Mesenchymal stem cell (in vitro differentiated cells and primary cell): Measurements from ENCODE around the gene DBX1.

Experiments
- DNase-seq: peaks from one replicate; pipeline ENCODE4 v3.0.0-alpha.2; 2013
- H2AFZ ChIP-seq: one replicate; pipeline ENCODE4 v1.6.1; 2013; ENCODE audit warnings: low read depth, mild to moderate bottlenecking, control low read depth, inconsistent platforms, low read length, moderate library complexity
- H2AK5ac ChIP-seq: 2 replicates; pipeline ENCODE4 v1.6.1; 2013; ENCODE audit warnings: low read length, moderate library complexity, mild to moderate bottlenecking, inconsistent platforms; ENCODE audit not compliant: severe bottlenecking
- H2BK120ac ChIP-seq: one replicate; pipeline ENCODE4 v1.6.1; 2013; ENCODE audit warnings: low read depth, mild to moderate bottlenecking, inconsistent platforms, low read length, moderate library complexity
- H2BK12ac ChIP-seq, 2 experiments: one replicate each; pipeline ENCODE4 v1.6.1; 2013; ENCODE audit warnings: inconsistent platforms in 2 of 2, low read length in 2 of 2, mild to moderate bottlenecking in 2 of 2, moderate library complexity in 2 of 2, control low read depth in 1 of 2
- H2BK15ac ChIP-seq: one replicate; pipeline ENCODE4 v1.6.1; 2013; ENCODE audit warnings: mild to moderate bottlenecking, low read depth, inconsistent platforms; ENCODE audit not compliant: poor library complexity, severe bottlenecking
- H2BK5ac ChIP-seq: 2 replicates; pipeline ENCODE4 v1.6.1; 2013; ENCODE audit warnings: low read depth, mild to moderate bottlenecking, low read length, control low read depth, inconsistent platforms; ENCODE audit not compliant: poor library complexity, severe bottlenecking
- H3K14ac ChIP-seq, 2 experiments: one replicate each; pipeline ENCODE4 v1.6.1; 2013; ENCODE audit warnings: inconsistent platforms in 2 of 2, low read length in 2 of 2, control low read depth in 1 of 2, mild to moderate bottlenecking in 1 of 2, moderate library complexity in 1 of 2
- H3K18ac ChIP-seq, 2 experiments: one replicate each; pipeline ENCODE4 v1.6.1; 2013; ENCODE audit warnings: inconsistent platforms in 2 of 2, low read length in 2 of 2, control low read depth in 1 of 2, low read depth in 1 of 2, mild to moderate bottlenecking in 1 of 2
- H3K23ac ChIP-seq, 2 experiments: one replicate each; pipeline ENCODE4 v1.6.1; 2013; ENCODE audit warnings: inconsistent platforms in 2 of 2, low read length in 2 of 2, mild to moderate bottlenecking in 2 of 2, moderate library complexity in 2 of 2, control low read depth in 1 of 2
- H3K27ac ChIP-seq: 2 replicates; pipeline ENCODE4 v1.5.1; 2013; ENCODE audit warnings: mild to moderate bottlenecking, moderate library complexity, low read length, control low read depth, inconsistent platforms; ENCODE audit not compliant: poor library complexity, severe bottlenecking
- H3K27me3 ChIP-seq, 2 experiments: 2 replicates each; pipeline versions ENCODE4 v1.6.1 to v1.7.0; 2013; ENCODE audit warnings: low read length in 2 of 2, mild to moderate bottlenecking in 2 of 2, moderate library complexity in 2 of 2, control low read depth in 1 of 2, inconsistent platforms in 1 of 2; ENCODE audit not compliant: control insufficient read depth in 1 of 2, insufficient read depth in 1 of 2
- H3K36me3 ChIP-seq, 2 experiments: 2 replicates each; pipeline versions ENCODE4 v1.6.1 to v1.7.0; 2013; ENCODE audit warnings: low read length in 2 of 2, control low read depth in 1 of 2, inconsistent platforms in 1 of 2, low read depth in 1 of 2, mild to moderate bottlenecking in 1 of 2; ENCODE audit not compliant: insufficient read depth in 2 of 2, control insufficient read depth in 1 of 2
- H3K4ac ChIP-seq, 2 experiments: one replicate each; pipeline ENCODE4 v1.6.1; 2013; ENCODE audit warnings: inconsistent platforms in 2 of 2, low read length in 2 of 2, mild to moderate bottlenecking in 2 of 2, moderate library complexity in 2 of 2, control low read depth in 1 of 2, low read depth in 1 of 2
- H3K4me1 ChIP-seq: 2 replicates; pipeline ENCODE4 v1.6.1; 2013; ENCODE audit warnings: low read depth, low read length, control low read depth; ENCODE audit not compliant: control insufficient read depth, insufficient read depth
- H3K4me2 ChIP-seq: 2 replicates; pipeline ENCODE4 v1.6.1; 2013; ENCODE audit warnings: low read length, mild to moderate bottlenecking, inconsistent platforms; ENCODE audit not compliant: poor library complexity, severe bottlenecking
- H3K4me3 ChIP-seq, 2 experiments: 2 replicates each; pipeline versions ENCODE4 v1.5.1 to v1.7.0; 2013; ENCODE audit warnings: low read length in 2 of 2, mild to moderate bottlenecking in 2 of 2, control low read depth in 1 of 2, low read depth in 1 of 2; ENCODE audit not compliant: insufficient read depth in 1 of 2
- H3K79me1 ChIP-seq: replicated peaks from 2 replicates; pipeline ENCODE4 v1.6.1; 2013; ENCODE audit warnings: mild to moderate bottlenecking, control low read depth, low read length, inconsistent platforms; ENCODE audit not compliant: poor library complexity, severe bottlenecking
- H3K9ac ChIP-seq: 2 replicates; pipeline ENCODE4 v1.7.0; 2013; ENCODE audit warnings: mild to moderate bottlenecking, low read length, moderate library complexity
- H3K9me3 ChIP-seq: 2 replicates; pipeline ENCODE4 v1.7.0; 2013; ENCODE audit warnings: mild to moderate bottlenecking, low read length; ENCODE audit not compliant: control insufficient read depth
- H4K8ac ChIP-seq: one replicate; pipeline ENCODE4 v1.6.1; 2013; ENCODE audit warnings: inconsistent platforms, mild to moderate bottlenecking, low read length, moderate library complexity
- H4K91ac ChIP-seq: one replicate; pipeline ENCODE4 v1.6.1; 2013; ENCODE audit warnings: mild to moderate bottlenecking, low read length, inconsistent platforms
- WGBS: methylation state at CpG from one replicate; pipeline ENCODE4 v1.1.7; 2013; ENCODE audit warnings: mixed read lengths; 5-methylcytosine and 5-hydroxymethylcytosine counted together

DBX1 gene

GRCh38 chr11:20156876-20157613 lies 3.2 kb downstream of the DBX1 start:
- Histone ChIP-seq H2BK15ac (no peak overlapping the region), H3K18ac (no peak overlapping the region), H3K23ac (no peak overlapping the region), H3K4me3 (no peak overlapping the region), H2AK5ac (no peak overlapping the region), H2BK12ac (no peak overlapping the region), H4K8ac (no peak overlapping the region), H3K79me1 (no peaks in the 10 kb centered on the region), H3K27ac (no peak overlapping the region), H3K9ac (no peak overlapping the region), H2BK120ac (no peak overlapping the region), H3K4me2 (peak overlapping the region; percentile 68), H3K9me3 (peaks cover 5% of the 10 kb centered on the region), H4K91ac (no peak overlapping the region), H3K4me1 (peaks cover 13% of the 10 kb centered on the region), H3K36me3 (peaks cover 0 to 3% of the 10 kb centered on the region in 2 experiments), H3K4ac (no peak overlapping the region), H2AFZ (no peak overlapping the region), H3K27me3 (peaks cover 74 to 84% of the 10 kb centered on the region in 2 experiments), H2BK5ac (no peak overlapping the region), H3K14ac (no peak overlapping the region)
- WGBS = 3% methylated on average over 43 of the region's 45 CpGs
- DNase-seq = no peak

- Histone ChIP-seq H4K8ac (no peak overlapping the region), H3K9ac (no peak overlapping the region), H2AK5ac (no peak overlapping the region), H3K4ac (no peak overlapping the region), H2BK120ac (no peak overlapping the region), H3K4me2 (peak overlapping the region; percentile 68), H4K91ac (no peak overlapping the region), H3K79me1 (no peaks in the 10 kb centered on the region), H3K27me3 (peaks cover 67 to 78% of the 10 kb centered on the region in 2 experiments), H3K18ac (no peak overlapping the region), H3K36me3 (peaks cover 0 to 3% of the 10 kb centered on the region in 2 experiments), H2BK12ac (no peak overlapping the region), H3K27ac (no peak overlapping the region), H3K4me1 (peaks cover 13% of the 10 kb centered on the region), H3K14ac (no peak overlapping the region), H3K23ac (no peak overlapping the region), H2AFZ (no peak overlapping the region), H3K9me3 (peaks cover 5% of the 10 kb centered on the region), H2BK15ac (no peak overlapping the region), H3K4me3 (peak overlapping the region in 1 of 2 experiments; percentile 23), H2BK5ac (no peak overlapping the region)
- WGBS = 2% methylated on average over 48 of the region's 51 CpGs
- no peak for DNase-seq
These were observed 3.9 kb downstream of the DBX1 start for GRCh38 chr11:20156280-20156875.

- Histone ChIP-seq H3K79me1 (no peaks in the 10 kb centered on the region), H2BK120ac (no peak overlapping the region), H3K4ac (no peak overlapping the region), H2BK15ac (no peak overlapping the region), H3K4me2 (peak overlapping the region; percentile 68), H3K27me3 (peaks cover 61 to 73% of the 10 kb centered on the region in 2 experiments), H3K9me3 (peaks cover 5% of the 10 kb centered on the region), H2AFZ (no peak overlapping the region), H3K36me3 (peaks cover 0 to 3% of the 10 kb centered on the region in 2 experiments), H3K4me1 (peaks cover 13% of the 10 kb centered on the region), H4K91ac (no peak overlapping the region), H4K8ac (no peak overlapping the region), H2AK5ac (no peak overlapping the region), H3K14ac (no peak overlapping the region), H3K27ac (no peak overlapping the region), H3K18ac (no peak overlapping the region), H3K4me3 (no peak overlapping the region), H2BK5ac (no peak overlapping the region), H3K23ac (no peak overlapping the region), H3K9ac (no peak overlapping the region), H2BK12ac (no peak overlapping the region)
- WGBS = 2% methylated on average over 16 of the region's 19 CpGs
- no peak for DNase-seq
These were observed 4.5 kb downstream of the DBX1 start for GRCh38 chr11:20155683-20156279.

GRCh38 chr11:20154381-20154780 lies 5.9 kb downstream of the DBX1 start:
- H2BK12ac ChIP-seq = no peak overlapping the region
- H3K9ac ChIP-seq = no peak overlapping the region
- H3K4me1 ChIP-seq = peaks cover 13% of the 10 kb centered on the region
- 83% methylated on average over 1 of the region's 1 CpG for WGBS
- no peak overlapping the region for H3K23ac ChIP-seq
- H3K79me1 ChIP-seq = no peaks in the 10 kb centered on the region
- peaks cover 5% of the 10 kb centered on the region for H3K9me3 ChIP-seq
- H3K4me2 ChIP-seq = no peak overlapping the region
- no peak overlapping the region for H3K27ac ChIP-seq
- no peak overlapping the region for H4K91ac ChIP-seq
- no peak overlapping the region for H2AK5ac ChIP-seq
- H2AFZ ChIP-seq = no peak overlapping the region
- H3K4ac ChIP-seq = no peak overlapping the region
- no peak overlapping the region for H4K8ac ChIP-seq
- H2BK120ac ChIP-seq = no peak overlapping the region
- H3K14ac ChIP-seq = no peak overlapping the region
- H2BK5ac ChIP-seq = no peak overlapping the region
- H3K18ac ChIP-seq = no peak overlapping the region
- peaks cover 47 to 62% of the 10 kb centered on the region in 2 experiments for H3K27me3 ChIP-seq
- no peak overlapping the region for H3K4me3 ChIP-seq
- peak; percentile 16 for DNase-seq
- no peak overlapping the region for H2BK15ac ChIP-seq
- H3K36me3 ChIP-seq = no peaks in the 10 kb centered on the region
